NK-92 (cell line): ENCODE results near the gene TOR2A.
A peak's percentile ranks its signal among the peaks of the same experiment; 100 is the strongest.
"Not testable (repeated sequence)": the region's sequence is repeated elsewhere in the genome, so short reads cannot be mapped to it uniquely, and the experiment has no call there.

Experiments
- DNase-seq: peaks from one replicate; lab custom pipeline; 2025; ENCODE audit not compliant: unreplicated experiment; lab: John Stamatoyannopoulos, UW

Gene TOR2A

DNA sequence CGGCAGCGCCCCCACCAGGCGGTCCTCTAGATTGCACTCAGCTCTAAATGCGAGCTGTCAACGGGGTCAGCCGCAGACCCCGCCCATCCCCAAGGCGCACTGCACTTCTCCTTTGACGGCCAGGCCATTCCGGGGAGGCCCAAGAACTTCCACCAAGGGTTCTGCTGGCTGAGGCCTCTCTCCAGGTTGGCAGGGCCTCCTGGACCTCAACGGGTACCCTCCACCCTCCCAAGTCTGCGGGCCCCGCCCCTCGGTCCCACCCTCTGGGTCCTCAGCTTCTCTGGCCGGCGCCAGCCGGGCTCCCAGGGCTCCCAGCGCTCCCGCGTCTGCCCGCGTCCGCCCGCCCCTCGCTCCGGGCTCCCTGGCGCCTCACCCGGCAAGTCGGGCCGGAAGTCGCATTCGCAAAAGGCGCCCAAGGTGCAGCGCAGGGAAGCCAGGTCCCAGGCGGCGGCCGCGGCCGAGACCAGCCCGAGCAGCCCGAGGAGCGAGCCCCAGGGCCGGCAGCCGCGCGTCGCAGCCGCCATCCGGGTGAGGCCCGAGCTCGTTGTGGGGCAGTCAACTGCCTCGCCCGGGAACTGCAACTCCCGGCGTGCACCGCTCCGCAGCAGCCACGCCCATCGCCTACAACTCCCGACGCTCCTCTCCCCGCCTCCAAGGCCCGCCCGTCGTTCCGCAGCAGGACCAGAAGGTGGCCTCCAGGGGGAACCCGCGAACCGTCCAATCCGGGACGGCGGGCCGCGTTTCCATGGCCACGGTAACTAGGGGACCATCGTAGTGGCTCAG is at the start of gene TOR2A:
TOR2A (minus strand) TSS at position 548 of the 783 bp plus-strand sequence; CDS start at position 524, 24 bp downstream.
- peak; percentile 77 for DNase-seq

GRCh38 chr9:127783111-127784008 is 48.3 kb upstream of the TOR2A start:
- DNase-seq, result no peak

GRCh38 chr9:127781806-127782205 is 46.7 kb upstream of the TOR2A start:
- DNase-seq, result no peak

DNA sequence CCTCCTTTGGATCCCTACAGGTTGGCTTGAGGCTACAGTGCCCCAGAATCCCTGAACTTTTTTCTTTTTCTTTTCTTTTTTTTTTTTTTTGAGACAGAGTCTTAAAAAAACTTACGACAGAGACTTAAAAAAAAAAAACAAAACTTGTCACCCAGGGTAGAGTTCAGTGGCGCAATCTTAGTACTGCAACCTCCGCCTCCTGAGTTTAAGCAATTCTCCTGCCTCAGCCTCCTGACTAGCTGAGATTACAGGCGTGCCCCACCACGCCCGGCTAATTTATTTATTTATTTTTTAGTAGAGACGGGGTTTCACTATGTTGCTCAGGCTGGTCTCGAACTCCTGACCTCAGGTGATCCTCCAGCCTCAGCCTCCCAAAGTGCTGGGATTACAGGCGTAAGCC is 45.8 kb upstream of the TOR2A start:
- DNase-seq, result not testable (repeated sequence)

DNA sequence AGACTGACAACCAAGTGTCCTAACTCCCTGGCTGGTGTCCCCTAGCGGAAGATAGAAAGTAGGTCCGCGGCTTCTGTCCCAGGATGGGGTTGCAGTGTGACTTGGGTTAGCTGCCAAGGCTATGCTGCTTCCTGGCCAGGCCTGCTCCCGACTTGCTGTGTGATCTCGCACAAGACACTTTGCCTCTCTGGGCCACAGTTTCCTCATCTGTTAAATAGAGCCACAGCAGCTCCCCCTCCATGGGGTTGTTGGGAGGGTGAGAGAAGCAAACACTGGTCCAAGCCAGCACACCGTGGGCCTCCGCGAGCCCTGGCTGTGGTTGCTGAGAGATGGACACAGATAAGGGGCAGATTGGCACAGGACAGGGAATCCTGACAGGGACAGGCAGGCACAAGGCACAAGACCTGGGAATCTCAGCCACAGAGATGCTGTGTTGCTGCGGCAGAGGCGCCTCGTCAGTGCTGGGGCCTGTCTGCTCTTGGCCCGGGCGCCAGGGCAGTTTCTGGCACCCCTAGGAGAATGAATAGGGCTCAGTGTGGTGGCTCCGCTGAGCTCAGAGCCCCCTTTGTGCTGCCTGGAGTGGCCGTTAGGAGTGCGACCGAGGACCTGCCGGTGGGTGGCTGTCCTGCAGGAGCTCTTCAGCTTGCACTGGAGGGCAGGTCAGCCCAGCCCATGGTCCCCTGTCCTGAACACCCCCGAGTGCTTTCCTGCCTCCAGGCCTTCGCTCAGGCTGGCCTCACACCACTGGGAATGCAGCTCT is 45.2 kb upstream of the TOR2A start:
- no peak for DNase-seq

- DNase-seq, result no peak
These were observed 44.3 kb upstream of the TOR2A start for GRCh38 chr9:127779136-127779981.

DNA sequence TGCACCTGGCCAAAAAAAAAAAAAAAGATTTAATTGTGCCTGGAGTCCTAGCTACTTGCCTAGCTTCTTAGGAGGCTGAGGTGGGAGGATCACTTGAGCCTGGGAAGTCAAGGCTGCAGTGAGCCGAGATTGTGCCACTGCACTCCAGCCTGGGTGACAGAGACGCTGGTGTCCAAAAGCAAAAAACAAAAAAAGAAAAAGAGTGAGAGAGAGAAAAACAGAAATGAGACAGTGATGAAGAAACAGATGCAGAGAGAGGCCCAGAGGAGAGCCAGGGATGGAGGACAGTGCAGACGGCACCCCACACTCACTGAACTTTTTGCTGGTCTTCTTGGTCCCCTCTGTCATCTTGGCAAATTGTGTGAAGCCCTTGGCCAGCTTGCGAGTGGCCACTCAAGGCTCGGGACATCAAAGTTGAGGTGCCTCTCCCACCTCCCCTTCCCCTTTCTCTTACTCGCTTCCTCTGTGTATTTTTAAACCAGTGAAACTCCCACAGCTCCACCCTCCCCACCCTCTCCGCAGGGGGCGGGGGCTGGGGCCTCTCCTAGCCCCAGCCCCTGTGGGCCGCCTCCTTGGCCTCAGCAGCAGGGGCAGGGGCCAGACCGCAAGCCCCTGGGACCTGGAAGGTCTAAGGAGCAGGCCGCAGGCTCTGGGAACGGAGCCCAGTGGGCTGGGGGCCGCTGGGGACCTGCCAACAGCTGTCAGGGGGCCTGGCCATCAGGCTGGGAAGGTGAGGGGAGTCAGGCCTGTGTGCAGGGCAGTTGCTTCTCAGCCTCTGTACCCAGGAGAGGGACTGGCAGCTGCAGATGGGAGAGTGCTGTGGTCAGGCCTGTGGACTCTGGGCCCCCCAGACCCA is 43.4 kb upstream of the TOR2A start, which contains the start of gene SH2D3C:
SH2D3C (minus strand) TSS at position 387 of the 856 bp plus-strand sequence; CDS start at position 348, 39 bp downstream.
- DNase-seq, result no peak

- DNase-seq, result no peak
These were observed 42.4 kb upstream of the TOR2A start for GRCh38 chr9:127777368-127777980.

DNA sequence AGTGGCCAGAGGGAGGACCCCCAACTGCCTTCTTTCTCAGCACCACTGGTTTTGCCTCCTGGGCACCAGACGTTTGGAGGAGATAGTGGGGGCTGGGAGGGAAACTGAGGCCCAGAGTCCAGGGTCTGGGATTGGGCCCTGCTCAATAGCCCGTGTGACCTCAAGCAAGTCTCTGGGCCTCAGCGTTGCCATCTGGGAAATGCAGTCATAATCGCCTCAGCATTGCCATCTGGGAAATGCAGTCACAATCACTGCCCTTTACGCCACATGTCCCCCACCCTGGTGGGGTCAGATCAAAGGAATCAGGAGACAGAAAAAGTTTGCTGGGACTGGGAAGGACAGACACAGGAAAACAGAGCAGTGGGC is 41.8 kb upstream of the TOR2A start:
- no peak for DNase-seq

DNA sequence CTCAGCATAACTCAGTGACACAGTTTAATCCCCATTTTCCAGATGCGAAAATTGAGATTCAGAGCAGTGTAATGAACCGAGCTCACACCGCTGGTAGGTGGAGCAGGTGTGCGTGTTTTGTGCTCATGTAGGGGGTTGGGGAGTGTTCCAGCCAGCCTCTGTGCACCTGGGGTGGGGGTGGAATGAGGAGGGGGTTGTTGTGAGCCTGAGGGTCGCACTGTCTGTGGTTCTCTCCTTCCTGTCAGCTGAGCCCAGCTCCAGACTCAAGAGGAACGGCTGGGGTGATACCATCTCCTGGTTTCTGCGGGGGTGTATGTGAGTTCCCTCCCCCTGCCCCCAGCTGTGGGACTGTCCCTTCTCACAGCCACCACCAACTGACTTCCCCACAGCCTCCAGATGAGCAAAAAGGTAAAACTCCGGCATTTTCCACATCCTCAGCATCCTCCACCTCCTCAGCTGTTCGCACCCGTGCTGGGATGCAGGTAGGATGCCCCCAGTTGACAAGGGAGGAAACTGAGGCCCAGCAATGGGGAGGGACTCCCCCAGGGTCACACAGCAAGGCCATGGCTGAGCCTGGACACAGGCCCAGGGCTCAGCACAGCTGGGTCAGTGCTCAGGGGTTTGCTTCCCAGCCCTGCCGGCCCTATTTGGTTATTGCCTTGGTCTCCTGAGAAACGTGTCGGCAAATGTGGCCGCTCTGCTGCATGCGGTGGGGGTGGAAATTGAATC is 41.3 kb upstream of the TOR2A start:
- no peak for DNase-seq

- no peak for DNase-seq
These were observed 38.9 kb upstream of the TOR2A start for GRCh38 chr9:127773981-127774380.

DNA sequence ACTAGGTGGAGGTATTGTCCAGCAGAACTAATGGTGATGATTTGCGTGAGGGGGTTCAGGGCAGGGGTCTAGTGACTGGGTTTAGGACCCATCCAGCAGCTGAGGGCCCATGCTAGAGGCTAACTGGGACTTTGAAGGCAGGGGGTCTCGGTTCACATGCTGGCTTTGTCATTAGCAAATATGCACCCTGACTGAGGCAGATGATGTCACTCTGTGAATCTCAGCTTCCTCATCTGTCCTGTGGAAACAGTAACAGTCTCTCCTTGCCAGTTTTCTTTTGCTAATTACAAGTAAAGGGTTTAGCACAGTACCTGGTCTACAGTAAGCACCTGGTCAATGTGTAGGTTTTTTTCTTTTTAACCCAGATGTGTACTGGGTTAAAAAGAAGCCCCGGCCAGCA is 38.2 kb upstream of the TOR2A start:
- no peak for DNase-seq

DNA sequence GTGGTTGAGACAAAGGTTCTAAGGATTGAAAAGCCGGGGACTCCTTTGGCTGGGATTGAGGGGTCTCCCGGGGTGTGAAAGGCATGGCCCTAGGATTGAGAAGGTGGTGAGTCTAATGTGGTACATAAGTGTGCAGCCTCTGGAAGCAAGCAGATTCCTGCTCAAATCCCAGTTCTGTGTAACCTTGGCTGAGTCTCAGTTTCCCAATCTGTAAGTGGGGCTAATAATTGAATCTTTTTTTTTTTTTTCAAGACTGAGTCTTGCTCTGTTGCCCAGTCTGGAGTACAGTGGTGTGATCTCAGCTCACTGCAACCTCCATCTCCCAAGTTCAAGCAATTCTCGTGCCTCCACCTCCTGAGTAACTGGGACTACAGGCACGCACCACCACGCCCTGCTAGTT is 37.5 kb upstream of the TOR2A start:
- no peak for DNase-seq

- no peak for DNase-seq
These were observed 36.6 kb upstream of the TOR2A start for GRCh38 chr9:127771570-127772189.

DNA sequence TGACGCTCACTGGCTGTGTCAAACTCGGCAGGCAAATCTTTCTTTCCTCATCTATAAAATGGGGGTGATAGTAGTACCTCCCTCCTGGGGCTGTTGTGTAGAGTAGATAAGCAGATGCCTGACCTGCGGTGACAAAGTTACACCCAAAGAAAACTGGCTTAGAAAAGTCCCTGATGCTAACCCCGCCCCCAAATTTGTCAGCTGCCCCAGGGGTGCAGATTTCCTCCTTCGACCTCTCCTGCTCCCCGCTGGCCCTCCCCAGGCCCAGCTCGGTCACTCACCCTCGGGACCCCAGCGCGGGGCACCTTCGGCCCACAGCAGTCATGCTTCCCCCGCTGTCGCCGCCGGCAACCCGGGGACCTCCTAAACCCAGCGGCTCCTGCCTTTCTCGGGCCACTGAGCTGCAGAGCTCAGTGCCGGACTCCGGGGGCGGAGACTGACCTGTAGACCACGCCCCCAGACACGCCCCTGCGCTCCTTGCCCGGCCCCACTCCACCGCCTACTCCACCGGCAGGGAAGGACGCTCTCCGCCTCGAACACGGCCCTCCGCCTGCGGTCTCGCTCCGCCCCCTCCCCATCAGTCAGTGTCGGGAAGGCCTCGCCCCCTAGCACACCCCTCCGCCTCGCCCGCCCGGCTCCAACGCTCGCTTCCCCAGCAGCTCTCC is 35.9 kb upstream of the TOR2A start:
- DNase-seq, result no peak

- no peak for DNase-seq
These were observed 35.5 kb upstream of the TOR2A start for GRCh38 chr9:127770583-127770904.

GRCh38 chr9:127769929-127770582 is 35.0 kb upstream of the TOR2A start:
- DNase-seq, result no peak
